SU-DHL-6 (cell line): ENCODE results near the gene SFTPB.
"Not testable (repeated sequence)": the region's sequence is repeated elsewhere in the genome, so short reads cannot be mapped to it uniquely, and the experiment has no call there.

Experiments used
- H2AFZ ChIP-seq: fragments of 200-600 bp; sonication (generic); 2 replicates; pipeline ENCODE4 v1.6.1; 2014; ENCODE audit warnings: low read depth, mild to moderate bottlenecking, moderate library complexity, mixed read lengths, antibody characterized with exemption, low read length; ENCODE audit not compliant: severe bottlenecking
- H3F3A ChIP-seq: fragments of 200-600 bp; shearing (Covaris generic); 2 replicates; pipeline ENCODE4 v1.6.0; 2016; ENCODE audit warnings: antibody characterized with exemption, mild to moderate bottlenecking; ENCODE audit not compliant: insufficient read depth
- H3K27ac ChIP-seq: fragments of 200-600 bp; sonication (generic); 2 replicates; pipeline ENCODE4 v1.5.1; 2016; ENCODE audit warnings: low read depth, mild to moderate bottlenecking, low read length, moderate library complexity, mixed read lengths
- H3K27me3 ChIP-seq: fragments of 200-600 bp; sonication (generic), shearing (Covaris generic); 2 replicates; pipeline ENCODE4 v1.6.0; 2014; ENCODE audit warnings: mild to moderate bottlenecking, low read length
- H3K36me3 ChIP-seq: fragments of 200-600 bp; sonication (generic); 2 replicates; pipeline ENCODE4 v1.6.1; 2014; ENCODE audit warnings: mild to moderate bottlenecking, low read length, mixed read lengths
- H3K4me2 ChIP-seq: fragments of 300-600, 200-600 bp; shearing (Covaris generic), sonication (generic); 2 replicates; pipeline ENCODE4 v1.6.0; 2014; ENCODE audit warnings: low read length, low read depth, mild to moderate bottlenecking; ENCODE audit not compliant: poor library complexity, severe bottlenecking
- H3K4me3 ChIP-seq: fragments of 200-600 bp; sonication (generic); 2 replicates; pipeline ENCODE4 v1.5.1; 2014; ENCODE audit warnings: antibody characterized with exemption, low read length, mild to moderate bottlenecking, mixed read lengths; ENCODE audit not compliant: insufficient read depth, poor library complexity, severe bottlenecking
- H3K79me2 ChIP-seq: fragments of 200-600 bp; sonication (generic); 2 replicates; pipeline ENCODE4 v1.6.1; 2014; ENCODE audit warnings: mild to moderate bottlenecking, low read length, moderate library complexity; ENCODE audit not compliant: insufficient read depth
- H3K9ac ChIP-seq: fragments of 200-600 bp; sonication (generic); 2 replicates; pipeline ENCODE4 v1.7.0; 2014; ENCODE audit warnings: mild to moderate bottlenecking, low read length
- H3K9me2 ChIP-seq: fragments of 200-600 bp; sonication (generic); replicated peaks from 2 replicates; pipeline ENCODE4 v1.6.1; 2014; ENCODE audit warnings: low read length; ENCODE audit not compliant: insufficient read depth
- H3K9me3 ChIP-seq: fragments of 200-600 bp; sonication (generic); 2 replicates; pipeline ENCODE4 v1.6.1; 2014; ENCODE audit warnings: low read length, mixed read lengths; ENCODE audit not compliant: insufficient read depth
- H4K20me1 ChIP-seq: fragments of 200-600 bp; sonication (generic); 2 replicates; pipeline ENCODE4 v1.6.1; 2014; ENCODE audit warnings: low read depth, mild to moderate bottlenecking, antibody characterized with exemption, low read length, moderate library complexity, mixed read lengths
- EZH2phosphoT487 ChIP-seq: fragments of 200-600 bp; sonication (generic), shearing (Covaris generic); conservative IDR thresholded peaks from 2 replicates; pipeline ENCODE4 v1.6.1; 2018; ENCODE audit warnings: mild to moderate bottlenecking, antibody characterized with exemption, low read length, moderate library complexity, mixed read lengths
- TF ChIP-seq, protein P1 (sequence below): fragments of 200-600 bp; sonication (generic); IDR thresholded peaks from one replicate; pipeline ENCODE4 v1.5.1; 2017; ENCODE audit warnings: antibody characterized with exemption, mild to moderate bottlenecking, low read length, moderate library complexity; ENCODE audit not compliant: insufficient read depth, poor library complexity, severe bottlenecking

Gene SFTPB

GRCh38 chr2:85660725-85661124 lies 7.3 kb downstream of the SFTPB start:
- Histone ChIP-seq H2AFZ (no peak overlapping the region), H3K9ac (no peak overlapping the region), H4K20me1 (no peaks in the 10 kb centered on the region), H3K9me2 (no peaks in the 10 kb centered on the region), H3K79me2 (no peaks in the 10 kb centered on the region), H3K27ac (no peak overlapping the region), H3F3A (no peaks in the 10 kb centered on the region), H3K4me2 (no peak overlapping the region), H3K9me3 (no peaks in the 10 kb centered on the region), H3K4me3 (no peak overlapping the region), H3K36me3 (no peaks in the 10 kb centered on the region), H3K27me3 (no peaks in the 10 kb centered on the region)
- TF ChIP-seq, protein P1, sequence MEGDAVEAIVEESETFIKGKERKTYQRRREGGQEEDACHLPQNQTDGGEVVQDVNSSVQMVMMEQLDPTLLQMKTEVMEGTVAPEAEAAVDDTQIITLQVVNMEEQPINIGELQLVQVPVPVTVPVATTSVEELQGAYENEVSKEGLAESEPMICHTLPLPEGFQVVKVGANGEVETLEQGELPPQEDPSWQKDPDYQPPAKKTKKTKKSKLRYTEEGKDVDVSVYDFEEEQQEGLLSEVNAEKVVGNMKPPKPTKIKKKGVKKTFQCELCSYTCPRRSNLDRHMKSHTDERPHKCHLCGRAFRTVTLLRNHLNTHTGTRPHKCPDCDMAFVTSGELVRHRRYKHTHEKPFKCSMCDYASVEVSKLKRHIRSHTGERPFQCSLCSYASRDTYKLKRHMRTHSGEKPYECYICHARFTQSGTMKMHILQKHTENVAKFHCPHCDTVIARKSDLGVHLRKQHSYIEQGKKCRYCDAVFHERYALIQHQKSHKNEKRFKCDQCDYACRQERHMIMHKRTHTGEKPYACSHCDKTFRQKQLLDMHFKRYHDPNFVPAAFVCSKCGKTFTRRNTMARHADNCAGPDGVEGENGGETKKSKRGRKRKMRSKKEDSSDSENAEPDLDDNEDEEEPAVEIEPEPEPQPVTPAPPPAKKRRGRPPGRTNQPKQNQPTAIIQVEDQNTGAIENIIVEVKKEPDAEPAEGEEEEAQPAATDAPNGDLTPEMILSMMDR = no peak
- no peak for TF ChIP-seq EZH2phosphoT487

GRCh38 chr2:85660301-85660700 lies 7.7 kb downstream of the SFTPB start:
- H3K9me3 ChIP-seq, H3K36me3 ChIP-seq, H3K4me3 ChIP-seq, H2AFZ ChIP-seq, H3K4me2 ChIP-seq, H3K27me3 ChIP-seq, H3K79me2 ChIP-seq, H3F3A ChIP-seq, H4K20me1 ChIP-seq, H3K9ac ChIP-seq, H3K27ac ChIP-seq, H3K9me2 ChIP-seq: not testable (repeated sequence)

GRCh38 chr2:85659324-85659981 lies 8.5 kb downstream of the SFTPB start:
- Histone ChIP-seq H3K9me2 (no peaks in the 10 kb centered on the region), H3K79me2 (no peaks in the 10 kb centered on the region), H3K9me3 (no peaks in the 10 kb centered on the region), H3K27ac (no peak overlapping the region), H3F3A (no peaks in the 10 kb centered on the region), H2AFZ (no peak overlapping the region), H3K27me3 (no peaks in the 10 kb centered on the region), H3K36me3 (no peaks in the 10 kb centered on the region), H3K9ac (no peak overlapping the region), H3K4me3 (no peak overlapping the region), H4K20me1 (no peaks in the 10 kb centered on the region), H3K4me2 (no peak overlapping the region)
- no peak for TF ChIP-seq EZH2phosphoT487
- TF ChIP-seq, protein P1 = no peak

- not testable (repeated sequence) for H3K27me3 ChIP-seq, H3K4me3 ChIP-seq, H3K36me3 ChIP-seq, H3K79me2 ChIP-seq, H3F3A ChIP-seq, H4K20me1 ChIP-seq, H3K9ac ChIP-seq, H3K9me2 ChIP-seq, H2AFZ ChIP-seq, H3K9me3 ChIP-seq, H3K27ac ChIP-seq, H3K4me2 ChIP-seq
Measured at GRCh38 chr2:85657399-85657798, 10.6 kb downstream of the SFTPB start.
